HepG2 (cell line): ENCODE results near the gene OXSM. TPM values are rescaled to one million over a fixed set of nuclear protein-coding genes. Genes with fewer than 3 reads are reported as not detected.

Experiments used
- ATAC-seq: fragments of 200-7000 bp; cut with Tn5 transposase; 3 replicates; pipeline ENCODE4 v1.9.1; 2020; ENCODE audit warnings: mild to moderate bottlenecking, moderate library complexity
- BruUV-seq: library from RNA; stranded (reverse); fragments of 400-500 nt; replicated peaks from 2 replicates; lab custom pipeline; 2021; lab: Mats Ljungman, UMichigan
- CTCF ChIA-PET: fragments of 300-600 bp; formaldehyde crosslinking; extraction: SDS; loops from one replicate; lab custom pipeline; 2021; ENCODE audit warnings: low total read pairs, inconsistent platforms, low intra/inter-chr PET ratio; lab: Yijun Ruan, JAX
- POLR2A ChIA-PET: fragments of 350-600 bp; sonication (Branson Sonifier 250); formaldehyde crosslinking; loops from one replicate; lab custom pipeline; 2020; ENCODE audit warnings: antibody characterized with exemption, inconsistent platforms; lab: Yijun Ruan, JAX
- DNase-seq: peaks from one replicate; pipeline ENCODE4 v3.0.0-alpha.2; 2015; ENCODE audit warnings: low spot score
- FAIRE-seq: peaks from 3 replicates; lab custom pipeline; 2011; peaks lifted over from hg19 to GRCh38; lab: Jason Lieb, UNC
- H2AFZ ChIP-seq: one replicate; pipeline ENCODE4 v1.6.1; 2011; ENCODE audit warnings: low read length, inconsistent platforms
- H3K27ac ChIP-seq: fragments of 300-600 bp; 3 replicates; pipeline ENCODE4 v1.8.0; 2011; ENCODE audit warnings: mixed run types, mild to moderate bottlenecking, mixed read lengths, low read length, inconsistent platforms; ENCODE audit not compliant: insufficient read depth; ENCODE audit errors: extremely low read length
- H3K27me3 ChIP-seq, 2 experiments: fragments of 200-600 bp in 1 of 2; 2 replicates in 1 of 2; 3 replicates in 1 of 2; pipeline versions ENCODE4 v1.6.0 to v1.8.0; 2011; ENCODE audit warnings: low read length in 2 of 2, mild to moderate bottlenecking in 2 of 2, moderate library complexity in 2 of 2, inconsistent platforms in 1 of 2; ENCODE audit not compliant: insufficient read depth in 2 of 2, control insufficient read depth in 1 of 2
- H3K36me3 ChIP-seq, 2 experiments: fragments of 200-600 bp in 1 of 2; replicated peaks in 1 of 2; 2 replicates in 1 of 2; 3 replicates in 1 of 2; pipeline versions ENCODE4 v1.5.1 to v1.8.0; 2011; ENCODE audit warnings: low read length in 2 of 2, inconsistent platforms in 1 of 2; ENCODE audit not compliant: insufficient read depth in 2 of 2, control insufficient read depth in 1 of 2
- H3K4me1 ChIP-seq: 2 replicates; pipeline ENCODE4 v1.5.1; 2012; ENCODE audit warnings: low read length, inconsistent platforms; ENCODE audit not compliant: insufficient read depth
- H3K4me2 ChIP-seq: 2 replicates; pipeline ENCODE4 v1.6.0; 2011; ENCODE audit warnings: low read depth, low read length, inconsistent platforms
- H3K4me3 ChIP-seq, 3 experiments: fragments of 200-600 bp in 1 of 3; sonication (generic), shearing (Covaris generic) in 1 of 3; replicated peaks in 1 of 3; 2 replicates each; pipeline ENCODE4 v1.5.1; 2011 to 2016; ENCODE audit warnings: low read length in 3 of 3, inconsistent platforms in 2 of 3, low read depth in 2 of 3, mild to moderate bottlenecking in 2 of 3, control low read depth in 1 of 3, mixed read lengths in 1 of 3; ENCODE audit not compliant: insufficient read depth in 1 of 3
- H3K79me2 ChIP-seq: one replicate; pipeline ENCODE4 v1.6.1; 2011; ENCODE audit warnings: low read length, inconsistent platforms; ENCODE audit not compliant: insufficient read depth
- H3K9ac ChIP-seq: 2 replicates; pipeline ENCODE4 v1.6.0; 2011; ENCODE audit warnings: mild to moderate bottlenecking, low read depth, low read length, inconsistent platforms; ENCODE audit not compliant: insufficient read depth
- H3K9me3 ChIP-seq: 2 replicates; pipeline ENCODE4 v1.5.1; 2012; ENCODE audit warnings: mild to moderate bottlenecking, low read length
- H4K20me1 ChIP-seq: 2 replicates; pipeline ENCODE4 v1.6.0; 2011; ENCODE audit warnings: inconsistent platforms, mild to moderate bottlenecking, low read length, moderate library complexity; ENCODE audit not compliant: insufficient read depth
- CHD4 ChIP-seq: fragments of 200-600 bp; sonication (generic); IDR thresholded peaks from 2 replicates; pipeline ENCODE4 v1.7.0; 2017; ENCODE audit warnings: mild to moderate bottlenecking, low read length, borderline replicate concordance
- HDAC6 ChIP-seq: fragments of 200-600 bp; sonication (generic); IDR thresholded peaks from 2 replicates; pipeline ENCODE4 v1.7.0; 2017; ENCODE audit warnings: mild to moderate bottlenecking, antibody characterized with exemption, low read length, low read depth
- HNRNPL ChIP-seq: fragments of 200-400 bp; formaldehyde crosslinking; IDR thresholded peaks from 2 replicates; pipeline ENCODE4 v1.6.1; 2017; ENCODE audit warnings: mild to moderate bottlenecking, low read depth, low read length
- HNRNPUL1 ChIP-seq: fragments of 200-400 bp; formaldehyde crosslinking; IDR thresholded peaks from 2 replicates; pipeline ENCODE4 v1.6.1; 2017; ENCODE audit warnings: low read depth, mild to moderate bottlenecking, low read length, moderate library complexity
- IRX3 ChIP-seq: sonication (generic); formaldehyde crosslinking; IDR thresholded peaks from 2 replicates; pipeline ENCODE4 v1.8.1; 2023; ENCODE audit warnings: mild to moderate bottlenecking, low read depth, missing genetic modification reagents, borderline replicate concordance
- MIXL1 ChIP-seq: IDR thresholded peaks from 2 replicates; pipeline ENCODE4 v1.6.1; 2016
- NFIB ChIP-seq: sonication (generic); formaldehyde crosslinking; IDR thresholded peaks from 2 replicates; pipeline ENCODE4 v1.9.0; 2021; ENCODE audit warnings: missing genetic modification reagents, mild to moderate bottlenecking, borderline replicate concordance
- RARG ChIP-seq: sonication (generic); formaldehyde crosslinking; IDR thresholded peaks from 2 replicates; pipeline ENCODE4 v1.4.0; 2020; ENCODE audit warnings: low read depth, mild to moderate bottlenecking, missing genetic modification reagents
- THYN1 ChIP-seq: sonication (generic); formaldehyde crosslinking; IDR thresholded peaks from 2 replicates; pipeline ENCODE4 v1.8.1; 2023; ENCODE audit warnings: low read depth, mild to moderate bottlenecking, moderate library complexity, missing genetic modification reagents, borderline replicate concordance
- ZC3H13 ChIP-seq: sonication (generic); formaldehyde crosslinking; IDR thresholded peaks from 2 replicates; pipeline ENCODE4 v1.8.1; 2023; ENCODE audit warnings: mild to moderate bottlenecking, missing genetic modification reagents, moderate library complexity
- ZNF24 ChIP-seq: fragments of 450-650 bp; IDR thresholded peaks from 2 replicates; pipeline ENCODE4 v1.6.1; 2017; ENCODE audit warnings: antibody characterized with exemption, mild to moderate bottlenecking
- ZNF512 ChIP-seq: sonication (generic); formaldehyde crosslinking; IDR thresholded peaks from 2 replicates; pipeline ENCODE4 v1.4.0; 2020; ENCODE audit warnings: mild to moderate bottlenecking, missing genetic modification reagents
- ZNF513 ChIP-seq: sonication (generic); formaldehyde crosslinking; conservative IDR thresholded peaks from 2 replicates; pipeline ENCODE4 v1.5.0; 2020; ENCODE audit warnings: missing genetic modification reagents
- ZNF562 ChIP-seq: sonication (generic); formaldehyde crosslinking; IDR thresholded peaks from 2 replicates; pipeline ENCODE4 v1.8.0; 2022; ENCODE audit warnings: missing genetic modification reagents, borderline replicate concordance
- WGBS: methylation state at CpG from one replicate; pipeline ENCODE4 v1.1.6; 2017; ENCODE audit warnings: low lambda C conversion rate; 5-methylcytosine and 5-hydroxymethylcytosine counted together
- in situ Hi-C: cut with HindIII; loops from 2 replicates; pipeline ENCODE4 v1.10.0; 2017; ENCODE audit warnings: low pct_unique_long_range_greater_than_20kb; ENCODE audit not compliant: extremely low pct_ligation_motif_present
- intact Hi-C: fragments of 100-400 bp; cut with micrococcal nuclease; formaldehyde crosslinking; loops from one replicate; pipeline ENCODE4 v1.10.0; 2022; ENCODE audit not compliant: unreplicated experiment
- polyA plus RNA-seq, 8 experiments: library from polyadenylated mRNA; depleted of rRNA in 3 of 8; stranded (reverse) in 7 of 8; unstranded in 1 of 8; fragments of >200 nt; fragmentation: Illumina TruSeq in 4 of 8; extraction: Trizol in 4 of 8; gene quantifications; 2 replicates each; pipeline versions ENCODE4 v1.2.1 to v1.2.3, GENCODE V29; 2011 to 2016; ENCODE audit warnings: low read depth in 4 of 8, missing spikeins in 1 of 8, mixed read lengths in 1 of 8; ENCODE audit not compliant: insufficient read depth in 1 of 8
- total RNA-seq, 5 experiments: library from RNA; depleted of rRNA; stranded (reverse); fragments of >200 nt; fragmentation: Illumina TruSeq; extraction: Trizol; gene quantifications; 2 replicates each; pipeline ENCODE4 v1.2.3, GENCODE V29; 2016; ENCODE audit warnings: low read depth in 1 of 5

OXSM gene
- total and polyA plus RNA-seq, 2 of the 13 experiments (the other 11 are each of a cell fraction or from before 2014, with no cell fraction given) = 18.2 to 34.4 TPM

GRCh38 chr3:25843332-25843731 lies 53.4 kb downstream of the OXSM start:
- ChIA-PET POLR2A (no interaction called here), CTCF (no interaction called here)
- Histone ChIP-seq H3K27me3 (no peaks in the 10 kb centered on the region), H3K4me1 (no peaks in the 10 kb centered on the region), H3K9me3 (peaks cover under 1% of the 10 kb centered on the region; the same call in 1 of the 2 replicates), H3K4me3 (no peak overlapping the region), H4K20me1 (no peaks in the 10 kb centered on the region), H2AFZ (no peak overlapping the region), H3K9ac (no peak overlapping the region), H3K36me3 (no peaks in the 10 kb centered on the region), H3K4me2 (no peak overlapping the region), H3K79me2 (no peaks in the 10 kb centered on the region), H3K27ac (no peak overlapping the region)
- in situ Hi-C loops (no loop called here), intact Hi-C loops (no loop called here)
- no TSS peak for BruUV-seq
- ATAC-seq (no peak), FAIRE-seq (no peak), DNase-seq (no peak)
- 12% methylated on average over 3 of the region's 3 CpGs for whole genome bisulfite sequencing
- TF ChIP-seq IRX3 = no peak
- no peak for TF ChIP-seq HDAC6
- no peak for TF ChIP-seq ZC3H13 (CRISPR knock-in tag)
- TF ChIP-seq ZNF562 (CRISPR knock-in tag) = no peak
- TF ChIP-seq RARG (CRISPR knock-in tag) = no peak
- no peak for TF ChIP-seq HNRNPUL1
- no peak for TF ChIP-seq ZNF24
- no peak for TF ChIP-seq ZNF513
- no peak for TF ChIP-seq NFIB
- TF ChIP-seq HNRNPL = no peak
- no peak for TF ChIP-seq MIXL1 (CRISPR knock-in tag)
- TF ChIP-seq CHD4 = no peak
- no peak for TF ChIP-seq ZNF512
- no peak for TF ChIP-seq THYN1

Other genes starting within 250 kb of the OXSM start
- gene TOP2B, start 125.2 kb upstream of the OXSM start, total RNA-seq (2016; rRNA removed; fragmentation: Illumina TruSeq; extraction: Trizol) = 88.1 and 140 TPM in 2 replicates
- 20.3 and 27.6 TPM in 2 replicates for gene TOP2B, start 125.2 kb upstream of the OXSM start, polyA plus RNA-seq (2011; rRNA removed)
- 44.5 and 53.6 TPM in 2 replicates for gene NGLY1, start 6.6 kb upstream of the OXSM start, total RNA-seq (2016; rRNA removed; fragmentation: Illumina TruSeq; extraction: Trizol)
- 26.7 and 28.2 TPM in 2 replicates for gene NGLY1, start 6.6 kb upstream of the OXSM start, polyA plus RNA-seq (2011; rRNA removed)